Muscle layer of duodenum (tissue), 2 donors: Measurements from ENCODE around the gene TP53I13.

Source experiments
- H3K27ac ChIP-seq: one replicate; pipeline ENCODE4 v1.7.0; 2013; ENCODE audit warnings: mild to moderate bottlenecking, low read length
- H3K27me3 ChIP-seq: one replicate; pipeline ENCODE4 v1.7.0; 2013; ENCODE audit warnings: low read depth, mild to moderate bottlenecking, control low read depth, low read length
- H3K36me3 ChIP-seq, 2 donors: one replicate each; pipeline ENCODE4 v1.7.0; 2013; ENCODE audit warnings: low read length in 2 of 2, control low read depth in 1 of 2, mild to moderate bottlenecking in 1 of 2; ENCODE audit not compliant: insufficient read depth in 2 of 2, control insufficient read depth in 1 of 2
- H3K4me1 ChIP-seq, 2 donors: one replicate each; pipeline ENCODE4 v1.7.0; 2013; ENCODE audit warnings: low read length in 2 of 2, mild to moderate bottlenecking in 2 of 2, control low read depth in 1 of 2, moderate library complexity in 1 of 2; ENCODE audit not compliant: insufficient read depth in 2 of 2, control insufficient read depth in 1 of 2
- H3K4me3 ChIP-seq, 2 donors: one replicate each; pipeline ENCODE4 v1.7.0; 2013; ENCODE audit warnings: low read length in 2 of 2, low read depth in 1 of 2, mild to moderate bottlenecking in 1 of 2
- H3K9me3 ChIP-seq, 2 donors: one replicate each; pipeline ENCODE4 v1.7.0; 2013; ENCODE audit warnings: low read length in 2 of 2, control low read depth in 1 of 2, mild to moderate bottlenecking in 1 of 2; ENCODE audit not compliant: control insufficient read depth in 1 of 2
- donor health status: healthy.

TP53I13 gene

GRCh38 chr17:29591737-29592608 lies 23.5 kb downstream of the TP53I13 start:
- no peaks in the 10 kb centered on the region for H3K9me3 ChIP-seq
- H3K36me3 ChIP-seq = no peaks in the 10 kb centered on the region
- peak overlapping the region; percentile 30 to 70 for H3K4me3 ChIP-seq
- peaks cover 33 to 57% of the 10 kb centered on the region in 2 donors for H3K4me1 ChIP-seq
- no peaks in the 10 kb centered on the region for H3K27me3 ChIP-seq
- H3K27ac ChIP-seq = peak overlapping the region; percentile 60

- H3K4me3 ChIP-seq = peak within 1 kb of the TSS; percentile 48 to 78
- peak within 1 kb of the TSS; percentile 60 for H3K27ac ChIP-seq
- no peaks in the 10 kb centered on the region for H3K36me3 ChIP-seq
- H3K27me3 ChIP-seq = no peaks in the 10 kb centered on the region
- peaks cover 24 to 47% of the 10 kb centered on the region in 2 donors for H3K4me1 ChIP-seq
- H3K9me3 ChIP-seq = no peaks in the 10 kb centered on the region
These were observed 24.5 kb downstream of the TP53I13 start, which contains the start of gene ANKRD13B for GRCh38 chr17:29592850-29593551. TSS of gene ANKRD13B (plus strand) at chr17:29593132. CDS start at chr17:29593622, 490 bp downstream.

- Histone ChIP-seq H3K9me3 (no peaks in the 10 kb centered on the region), H3K4me3 (peak overlapping the region; percentile 37 to 78), H3K4me1 (peaks cover 20 to 45% of the 10 kb centered on the region in 2 donors), H3K36me3 (no peaks in the 10 kb centered on the region), H3K27me3 (no peaks in the 10 kb centered on the region), H3K27ac (no peak overlapping the region)
These were observed 25.4 kb downstream of the TP53I13 start for GRCh38 chr17:29593591-29594518.

GRCh38 chr17:29594519-29595090 lies 26.1 kb downstream of the TP53I13 start:
- Histone ChIP-seq H3K9me3 (no peaks in the 10 kb centered on the region), H3K36me3 (no peaks in the 10 kb centered on the region), H3K27me3 (no peaks in the 10 kb centered on the region), H3K27ac (no peak overlapping the region), H3K4me3 (peak overlapping the region in 1 of 2 donors; percentile 78), H3K4me1 (peaks cover 20 to 45% of the 10 kb centered on the region in 2 donors)

DNA sequence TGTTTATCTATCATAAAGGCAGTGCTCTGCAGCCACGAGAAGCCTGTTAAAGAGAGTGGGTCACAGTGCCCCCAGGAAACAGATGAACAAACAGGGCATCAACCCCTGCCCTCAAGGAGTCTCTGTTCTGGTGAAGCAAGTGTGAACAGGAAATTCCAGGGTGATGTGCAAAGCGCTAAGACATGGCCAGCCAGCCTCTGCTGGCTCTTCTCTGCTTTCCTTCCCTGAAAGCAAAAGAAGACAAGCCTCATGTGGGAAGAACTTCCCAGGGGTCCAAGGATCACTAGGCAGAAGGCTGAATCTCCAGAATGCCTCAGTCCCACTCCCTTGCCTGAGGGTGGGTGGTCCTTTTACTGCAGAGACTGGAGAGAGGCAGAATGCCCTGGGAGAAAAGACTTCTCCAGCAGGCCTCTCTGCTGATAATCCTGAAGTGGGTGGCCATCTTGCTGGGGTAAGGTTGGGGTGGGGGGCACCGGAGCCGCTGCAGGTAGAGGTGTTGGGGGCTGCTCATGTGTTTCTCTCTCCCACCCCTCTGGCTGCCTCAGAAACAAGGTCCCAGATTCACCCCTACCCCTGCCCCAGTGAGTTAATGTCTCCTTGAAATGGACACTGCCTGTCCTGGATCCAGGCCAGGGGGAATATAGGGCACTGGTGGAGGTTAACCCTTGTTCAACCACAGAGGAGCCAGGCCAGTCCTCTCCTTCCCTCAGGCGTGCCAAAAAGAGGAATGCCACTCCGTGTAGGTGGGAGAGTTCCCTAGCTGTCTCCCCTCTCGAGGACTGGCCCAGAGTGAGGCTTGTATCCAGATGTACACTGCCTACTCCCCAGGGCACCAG lies 26.8 kb downstream of the TP53I13 start:
- H3K36me3 ChIP-seq = no peaks in the 10 kb centered on the region
- H3K4me3 ChIP-seq = no peak overlapping the region
- H3K27me3 ChIP-seq = no peaks in the 10 kb centered on the region
- H3K4me1 ChIP-seq = peaks cover 14 to 38% of the 10 kb centered on the region in 2 donors
- no peaks in the 10 kb centered on the region for H3K9me3 ChIP-seq
- no peak overlapping the region for H3K27ac ChIP-seq

- no peaks in the 10 kb centered on the region for H3K27me3 ChIP-seq
- no peaks in the 10 kb centered on the region for H3K36me3 ChIP-seq
- H3K27ac ChIP-seq = no peak overlapping the region
- peaks cover 10 to 30% of the 10 kb centered on the region in 2 donors for H3K4me1 ChIP-seq
- no peak overlapping the region for H3K4me3 ChIP-seq
- no peaks in the 10 kb centered on the region for H3K9me3 ChIP-seq
These were observed 27.7 kb downstream of the TP53I13 start for GRCh38 chr17:29595943-29596774.

GRCh38 chr17:29596811-29597210 lies 28.3 kb downstream of the TP53I13 start:
- Histone ChIP-seq H3K36me3 (no peaks in the 10 kb centered on the region), H3K4me3 (no peak overlapping the region), H3K9me3 (no peaks in the 10 kb centered on the region), H3K27ac (no peak overlapping the region), H3K4me1 (peaks cover 9 to 23% of the 10 kb centered on the region in 2 donors), H3K27me3 (no peaks in the 10 kb centered on the region)

GRCh38 chr17:29597361-29598172 lies 29.1 kb downstream of the TP53I13 start:
- no peak overlapping the region for H3K27ac ChIP-seq
- no peaks in the 10 kb centered on the region for H3K9me3 ChIP-seq
- H3K4me1 ChIP-seq = peaks cover 2 to 16% of the 10 kb centered on the region in 2 donors
- H3K4me3 ChIP-seq = no peak overlapping the region
- H3K36me3 ChIP-seq = no peaks in the 10 kb centered on the region
- no peaks in the 10 kb centered on the region for H3K27me3 ChIP-seq

- Histone ChIP-seq H3K27me3 (no peaks in the 10 kb centered on the region), H3K27ac (no peak overlapping the region), H3K4me1 (no peaks in the 10 kb centered on the region), H3K36me3 (no peaks in the 10 kb centered on the region), H3K4me3 (no peak overlapping the region), H3K9me3 (no peaks in the 10 kb centered on the region)
These were observed 34.7 kb downstream of the TP53I13 start for GRCh38 chr17:29603109-29603674.
